DMS153 (cell line): ENCODE measurements around the gene KHNYN.

Experiments used
- DNase-seq: peaks from one replicate; lab custom pipeline; 2025; lab: John Stamatoyannopoulos, UW

KHNYN gene

DNA sequence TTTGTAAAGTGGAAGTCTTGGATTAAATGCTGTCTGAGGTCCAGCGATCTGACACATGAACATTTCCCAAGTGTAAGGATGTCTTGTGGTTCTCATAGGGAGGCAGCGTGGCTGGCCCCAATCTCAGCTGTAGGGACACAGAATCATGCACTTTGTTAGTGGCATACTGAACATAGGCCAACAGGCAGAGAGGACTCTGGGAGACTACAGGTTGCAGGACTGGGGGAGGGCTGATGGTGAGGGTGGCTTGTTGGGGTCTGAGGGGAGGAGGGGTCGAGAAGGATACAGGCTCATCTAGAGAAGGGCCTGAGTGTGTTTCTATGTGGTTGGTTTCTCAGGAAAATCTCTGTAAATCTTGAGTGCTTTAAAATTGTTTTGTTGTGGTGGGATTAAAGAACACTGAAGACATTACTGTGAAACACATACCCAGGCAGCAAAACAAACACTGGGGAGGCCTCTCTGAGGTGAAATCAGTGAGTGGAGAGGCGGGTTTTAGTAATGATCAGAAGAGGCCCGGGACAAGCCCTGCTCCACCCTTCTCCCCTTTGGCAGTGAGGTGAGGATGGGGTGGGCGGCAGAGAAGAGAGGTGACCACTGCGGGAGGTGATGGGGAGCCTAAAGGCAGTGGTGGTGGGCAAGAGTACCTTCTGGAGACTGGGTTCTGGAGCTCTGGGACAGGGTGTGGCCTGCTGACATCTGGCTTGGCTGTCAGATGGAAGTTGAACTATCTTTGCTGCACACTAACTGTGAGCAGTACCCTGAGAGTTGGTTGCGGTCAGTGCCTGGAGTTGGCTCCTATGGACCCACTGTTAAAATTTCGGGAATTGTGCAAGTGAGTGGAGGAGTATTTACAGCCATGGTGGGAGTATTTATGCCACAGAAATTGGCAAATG is 27.7 kb upstream of the KHNYN start:
- no peak for DNase-seq

DNA sequence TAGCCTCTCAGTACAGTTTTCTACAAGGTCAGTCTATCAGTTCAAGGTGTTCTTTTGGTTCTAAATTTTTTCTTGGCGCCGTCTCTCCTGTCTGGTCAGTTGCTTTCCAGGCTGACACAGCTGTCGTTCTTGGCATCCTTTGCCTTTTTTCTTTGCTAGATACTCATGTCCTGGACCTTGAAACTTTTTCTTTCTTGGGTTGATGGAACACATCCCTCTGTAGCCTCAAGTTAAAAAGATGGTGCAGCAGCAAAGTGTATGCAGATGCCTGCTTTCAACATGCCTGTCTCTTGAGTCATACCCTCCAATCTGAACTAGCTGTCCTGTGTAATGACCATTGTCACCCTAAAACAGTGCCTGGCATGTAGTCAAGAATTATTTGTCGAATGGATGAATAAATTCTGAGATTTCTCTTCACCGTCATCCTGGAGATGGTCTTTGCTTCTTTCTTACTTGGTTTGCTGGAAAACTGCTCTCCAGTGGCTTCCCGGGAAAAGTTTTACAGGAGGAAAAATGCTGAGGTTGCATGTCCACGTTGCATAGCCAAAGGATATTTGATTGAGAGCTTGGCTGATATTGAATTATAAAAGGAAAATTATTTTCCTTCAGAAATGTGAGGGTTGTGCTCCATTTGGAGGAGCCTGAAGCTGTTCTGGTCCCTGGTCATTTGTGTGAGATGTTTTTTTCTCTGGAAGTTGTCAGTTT is 26.3 kb upstream of the KHNYN start:
- DNase-seq, result no peak

- DNase-seq, result no peak
These were observed 24.9 kb upstream of the KHNYN start for GRCh38 chr14:24404814-24405213.

DNA sequence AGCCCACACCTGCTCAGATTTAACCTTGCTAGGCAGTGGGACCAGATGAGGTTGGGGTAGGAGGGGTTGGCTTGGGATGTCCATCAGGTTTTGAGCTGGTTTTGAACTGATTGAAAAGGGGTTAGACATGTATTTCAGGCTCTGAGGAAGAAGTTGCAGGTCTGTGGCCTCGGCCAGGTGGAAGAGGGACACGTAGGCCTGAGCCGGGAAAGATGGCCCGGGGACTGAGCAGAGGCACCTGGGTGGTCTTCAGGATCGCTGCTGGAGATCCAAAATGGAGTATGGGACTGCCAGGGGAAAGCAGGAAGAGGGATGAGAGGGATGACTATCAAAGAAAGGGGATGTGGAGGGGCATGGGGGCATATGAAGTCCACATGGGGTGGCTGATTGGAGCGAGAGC is 23.3 kb upstream of the KHNYN start:
- no peak for DNase-seq

DNA sequence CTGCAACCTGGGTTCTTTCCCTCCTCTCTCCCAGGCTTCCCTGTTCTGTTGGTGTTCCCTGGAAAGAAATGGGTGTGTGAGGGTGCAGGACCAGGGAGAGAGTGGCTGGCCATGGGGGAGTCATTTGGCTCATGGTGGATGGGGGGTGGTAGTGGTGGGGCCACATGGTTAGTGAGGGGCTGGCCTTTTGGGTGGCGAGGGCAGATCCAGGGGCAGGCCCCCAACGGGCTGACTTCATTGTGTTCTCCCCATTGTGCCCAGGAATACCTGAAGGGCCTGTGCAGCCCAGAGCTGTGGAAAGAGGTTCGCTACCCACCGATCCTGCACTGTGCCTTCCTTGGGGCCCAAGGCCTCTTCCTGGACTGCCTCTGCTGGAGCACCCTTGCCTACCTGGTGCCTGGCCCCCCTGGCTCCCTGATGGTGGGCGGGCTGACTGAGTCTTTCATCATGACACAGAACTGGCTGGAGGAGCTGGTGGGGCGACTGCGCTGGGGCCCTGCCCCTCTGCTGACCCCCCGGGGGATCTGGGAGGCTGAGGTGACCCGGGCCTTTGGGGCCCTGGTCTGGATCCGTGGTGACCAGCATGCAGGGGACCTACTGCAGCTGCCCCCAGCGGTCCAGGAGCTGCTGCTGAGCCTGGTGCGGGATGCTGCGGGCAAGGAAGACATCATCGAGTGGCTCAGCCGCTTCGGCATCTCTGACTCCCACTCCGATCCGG is 22.0 kb upstream of the KHNYN start:
- no peak for DNase-seq

DNA sequence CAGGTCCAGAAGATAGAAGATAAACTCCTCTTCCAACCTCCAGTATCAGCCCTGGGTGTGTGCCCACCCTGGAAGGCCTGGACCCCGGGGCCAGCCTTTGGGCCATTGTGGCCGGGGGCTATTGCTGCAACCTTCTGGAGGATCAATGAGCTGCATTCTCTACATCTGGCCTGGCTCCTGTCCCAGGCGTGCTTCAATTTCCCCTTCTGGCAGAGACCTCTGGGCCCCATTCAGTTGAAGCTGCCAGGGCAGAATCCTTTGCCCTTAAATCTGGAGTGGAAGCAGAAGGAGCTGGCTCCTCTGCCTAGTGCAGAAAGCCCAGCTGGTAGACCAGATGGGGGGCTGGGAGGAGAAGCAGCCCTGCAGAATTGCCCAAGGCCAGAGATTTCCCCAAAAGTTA is 21.0 kb upstream of the KHNYN start:
- no peak for DNase-seq

DNA sequence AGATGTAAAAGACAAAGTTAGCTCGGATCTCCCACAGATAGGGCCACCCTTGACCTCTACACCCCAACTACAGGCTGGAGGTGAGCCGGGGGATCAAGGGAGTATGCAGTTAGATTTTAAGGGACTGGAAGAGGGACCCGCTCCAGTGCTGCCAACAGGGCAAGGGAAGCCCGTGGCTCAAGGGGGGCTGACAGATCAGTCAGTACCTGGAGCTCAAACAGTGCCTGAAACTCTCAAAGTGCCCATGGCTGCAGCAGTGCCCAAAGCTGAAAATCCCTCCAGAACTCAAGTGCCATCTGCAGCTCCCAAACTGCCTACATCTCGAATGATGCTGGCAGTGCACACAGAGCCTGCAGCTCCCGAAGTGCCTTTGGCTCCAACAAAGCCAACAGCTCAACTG is 20.6 kb upstream of the KHNYN start:
- no peak for DNase-seq

- DNase-seq, result no peak
These were observed 19.8 kb upstream of the KHNYN start for GRCh38 chr14:24409956-24410355.

GRCh38 chr14:24411443-24412389 is 18.0 kb upstream of the KHNYN start:
- peak; percentile 15 for DNase-seq

GRCh38 chr14:24414077-24414476 is 15.7 kb upstream of the KHNYN start:
- DNase-seq, result no peak

DNA sequence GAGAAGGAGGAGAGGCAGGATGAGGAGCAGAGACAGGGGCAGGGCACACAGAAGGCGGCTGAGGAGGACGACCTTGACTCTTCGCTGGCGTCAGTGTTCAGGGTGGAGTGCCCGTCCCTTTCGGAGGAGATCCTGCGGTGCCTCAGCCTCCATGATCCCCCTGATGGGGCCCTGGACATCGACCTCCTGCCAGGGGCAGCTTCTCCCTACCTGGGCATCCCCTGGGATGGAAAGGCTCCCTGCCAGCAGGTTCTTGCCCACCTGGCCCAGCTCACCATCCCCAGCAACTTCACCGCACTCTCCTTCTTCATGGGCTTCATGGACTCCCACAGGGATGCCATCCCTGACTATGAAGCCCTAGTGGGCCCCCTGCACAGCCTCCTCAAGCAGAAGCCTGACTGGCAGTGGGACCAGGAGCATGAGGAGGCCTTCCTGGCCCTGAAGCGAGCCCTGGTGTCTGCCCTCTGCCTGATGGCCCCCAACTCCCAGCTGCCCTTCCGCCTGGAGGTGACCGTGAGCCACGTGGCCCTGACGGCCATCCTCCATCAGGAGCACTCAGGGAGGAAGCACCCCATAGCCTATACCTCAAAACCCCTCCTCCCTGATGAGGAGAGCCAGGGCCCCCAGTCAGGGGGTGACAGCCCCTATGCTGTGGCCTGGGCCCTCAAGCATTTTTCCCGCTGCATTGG is 14.9 kb upstream of the KHNYN start:
- no peak for DNase-seq

DNA sequence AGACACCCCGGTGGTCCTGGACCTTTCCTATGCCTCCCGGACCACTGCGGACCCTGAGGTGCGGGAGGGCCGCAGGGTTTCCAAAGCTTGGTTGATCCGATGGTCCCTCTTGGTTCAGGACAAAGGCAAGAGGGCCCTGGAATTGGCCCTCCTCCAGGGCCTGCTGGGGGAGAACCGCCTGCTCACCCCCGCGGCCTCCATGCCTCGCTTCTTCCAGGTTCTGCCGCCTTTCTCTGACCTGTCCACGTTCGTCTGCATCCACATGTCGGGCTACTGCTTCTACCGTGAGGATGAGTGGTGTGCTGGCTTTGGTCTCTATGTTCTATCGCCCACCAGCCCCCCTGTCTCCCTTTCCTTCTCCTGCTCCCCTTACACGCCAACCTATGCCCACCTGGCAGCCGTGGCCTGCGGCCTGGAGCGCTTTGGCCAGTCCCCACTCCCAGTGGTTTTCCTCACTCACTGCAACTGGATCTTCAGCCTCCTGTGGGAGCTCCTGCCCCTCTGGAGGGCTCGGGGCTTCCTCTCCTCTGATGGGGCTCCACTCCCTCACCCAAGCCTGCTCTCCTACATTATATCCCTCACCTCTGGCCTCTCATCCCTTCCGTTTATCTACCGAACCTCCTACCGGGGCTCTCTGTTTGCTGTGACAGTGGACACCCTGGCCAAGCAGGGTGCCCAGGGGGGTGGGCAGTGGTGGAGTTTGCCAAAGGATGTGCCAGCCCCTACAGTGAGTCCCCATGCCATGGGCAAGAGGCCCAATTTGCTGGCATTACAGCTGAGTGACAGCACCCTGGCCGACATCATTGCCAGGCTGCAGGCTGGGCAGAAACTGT is 14.1 kb upstream of the KHNYN start:
- no peak for DNase-seq

- DNase-seq, result no peak
These were observed 13.4 kb upstream of the KHNYN start for GRCh38 chr14:24416254-24416931.

DNA sequence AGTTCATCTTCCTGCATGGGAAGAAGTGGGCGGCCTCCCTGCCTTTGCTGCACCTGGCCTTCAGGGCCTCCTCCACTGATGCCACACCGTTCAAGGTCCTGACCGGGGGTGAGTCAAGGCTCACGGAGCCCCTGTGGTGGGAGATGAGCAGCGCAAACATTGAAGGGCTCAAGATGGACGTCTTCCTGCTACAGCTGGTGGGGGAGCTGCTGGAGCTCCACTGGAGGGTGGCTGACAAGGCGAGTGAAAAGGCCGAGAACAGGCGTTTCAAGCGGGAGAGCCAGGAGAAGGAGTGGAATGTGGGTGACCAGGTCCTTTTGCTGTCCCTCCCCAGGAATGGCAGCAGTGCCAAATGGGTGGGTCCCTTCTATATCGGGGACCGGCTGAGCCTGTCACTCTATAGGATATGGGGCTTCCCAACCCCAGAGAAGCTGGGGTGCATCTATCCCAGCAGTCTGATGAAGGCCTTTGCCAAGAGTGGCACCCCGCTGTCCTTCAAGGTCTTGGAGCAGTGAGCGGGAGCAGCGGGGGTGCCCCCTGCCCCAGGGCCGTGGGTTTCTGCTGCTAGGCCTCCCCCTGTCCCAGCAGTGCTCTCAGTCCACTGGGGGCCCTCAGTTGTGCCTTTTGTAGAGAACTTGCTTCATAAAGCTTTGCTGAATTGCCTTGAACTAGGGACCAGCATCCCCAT is 12.7 kb upstream of the KHNYN start:
- no peak for DNase-seq

DNA sequence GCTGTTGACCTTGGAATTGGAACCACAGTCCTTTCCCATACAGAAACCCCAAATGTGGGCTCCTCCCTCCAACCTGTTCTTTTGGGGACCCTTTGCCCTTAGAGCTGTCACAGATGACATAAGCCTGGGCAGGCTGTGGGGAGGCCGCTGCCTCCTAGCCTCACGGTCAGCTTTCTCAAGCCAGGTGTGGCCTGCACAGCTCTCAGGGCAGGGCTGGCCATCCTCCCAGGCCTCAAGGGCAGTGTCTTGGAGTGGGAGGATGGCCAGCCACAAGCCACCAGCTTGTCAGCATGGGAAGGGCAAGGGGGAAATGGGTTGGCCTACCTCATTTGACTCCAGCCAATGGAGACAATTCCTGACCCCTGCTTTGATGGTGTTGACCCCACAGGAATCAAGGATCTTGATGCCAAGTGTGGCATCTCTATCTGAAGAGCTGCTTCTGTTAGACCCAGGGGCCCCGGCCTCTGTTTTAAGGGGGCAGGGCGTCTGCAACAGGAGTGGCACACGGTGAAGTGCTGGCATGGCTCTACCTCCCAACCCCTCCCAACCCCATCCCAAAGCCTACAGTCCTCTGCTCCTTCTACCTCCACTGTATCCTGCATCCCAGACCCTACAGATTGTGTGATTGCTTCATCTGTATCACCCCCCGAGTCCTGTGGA is 11.8 kb upstream of the KHNYN start:
- DNase-seq, result no peak

DNA sequence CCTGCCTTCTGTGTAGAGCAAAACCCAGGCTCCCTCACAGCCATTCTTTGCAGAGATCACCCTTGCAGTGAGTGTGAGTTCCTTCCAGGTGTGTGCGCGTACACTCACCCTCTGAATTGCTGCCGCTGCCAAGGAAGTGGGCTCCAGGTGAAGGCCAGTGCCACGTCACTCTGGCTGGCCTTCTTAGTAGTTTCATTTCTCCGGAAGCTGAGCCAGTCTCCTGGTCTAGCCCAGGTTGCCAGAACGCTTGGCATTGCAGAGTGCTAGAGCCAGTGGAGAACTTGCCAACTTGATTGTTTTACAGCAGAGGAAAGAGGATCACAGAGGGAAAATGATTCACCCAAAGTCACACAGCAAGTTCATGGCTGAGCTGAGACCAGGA is 11.3 kb upstream of the KHNYN start:
- no peak for DNase-seq

DNA sequence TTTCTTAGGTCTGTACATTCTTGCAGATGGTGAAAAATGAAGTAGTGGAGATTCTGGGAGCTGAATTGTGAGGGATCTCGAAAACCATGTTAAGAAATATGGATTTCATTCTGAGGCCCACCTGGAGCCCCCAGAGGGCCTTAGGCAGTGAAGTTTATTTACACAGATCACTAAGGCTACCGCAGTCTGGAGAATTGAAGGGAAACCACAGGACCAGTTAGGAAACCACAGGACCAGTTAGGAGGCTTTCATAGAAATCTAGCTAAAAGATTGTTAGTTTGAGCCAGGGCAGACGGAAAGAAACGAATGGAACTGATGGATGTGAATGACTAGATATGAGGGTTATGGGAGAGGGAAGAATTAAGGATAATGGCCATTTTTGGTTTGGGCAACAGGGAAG is 7.5 kb upstream of the KHNYN start:
- DNase-seq, result no peak
